Calu3 (cell line): Measurements from ENCODE around the gene ATP2C2. TPM values are rescaled to one million over a fixed set of nuclear protein-coding genes. Genes with fewer than 3 reads are reported as not detected.

ENCODE experiments used
- BruUV-seq: library from RNA; stranded (reverse); fragments of 400-500 nt; replicated peaks from 2 replicates; lab custom pipeline; 2021; lab: Mats Ljungman, UMichigan
- CTCF ChIA-PET: fragments of 300-600 bp; sonication (Branson Sonifier 250); formaldehyde crosslinking; loops from one replicate; lab custom pipeline; 2022; ENCODE audit warnings: antibody characterized with exemption; lab: Charles Lee
- DNase-seq: peaks from one replicate; pipeline ENCODE4 v3.0.0; 2022
- H3K27ac Mint-ChIP-seq: one replicate; pipeline ENCODE4 v1.8.0; 2022; ENCODE audit warnings: mixed read lengths; ENCODE audit not compliant: unreplicated experiment
- H3K27me3 Mint-ChIP-seq: one replicate; pipeline ENCODE4 v1.8.0; 2022; ENCODE audit warnings: mixed read lengths; ENCODE audit not compliant: unreplicated experiment
- H3K36me3 Mint-ChIP-seq: one replicate; pipeline ENCODE4 v1.8.0; 2022; ENCODE audit warnings: mild to moderate bottlenecking, moderate library complexity, mixed read lengths; ENCODE audit not compliant: insufficient read depth, unreplicated experiment
- H3K4me1 Mint-ChIP-seq: one replicate; pipeline ENCODE4 v1.8.0; 2022; ENCODE audit warnings: mild to moderate bottlenecking, low read depth, mixed read lengths; ENCODE audit not compliant: unreplicated experiment
- H3K4me3 Mint-ChIP-seq: one replicate; pipeline ENCODE4 v1.8.0; 2022; ENCODE audit warnings: mild to moderate bottlenecking, low read depth, moderate library complexity, mixed read lengths; ENCODE audit not compliant: unreplicated experiment
- H3K9me3 Mint-ChIP-seq: one replicate; pipeline ENCODE4 v1.8.0; 2022; ENCODE audit warnings: low read depth, mixed read lengths; ENCODE audit not compliant: unreplicated experiment
- intact Hi-C: fragments of 100-400 bp; cut with micrococcal nuclease; formaldehyde crosslinking; loops from one replicate; pipeline ENCODE4 v1.10.0; 2022; ENCODE audit not compliant: unreplicated experiment
- total RNA-seq: library from RNA; stranded (reverse); gene quantifications from 2 replicates; pipeline ENCODE4 v1.2.3, GENCODE V29; 2022
- TF ChIP-seq, protein P1 (sequence below): fragments of 200-600 bp; IDR thresholded peaks from one replicate; pipeline ENCODE4 v1.8.0; 2022; ENCODE audit warnings: antibody characterized with exemption; ENCODE audit not compliant: unreplicated experiment

The ATP2C2 gene
- total RNA-seq, 1 experiment from 2014 or later, result 30.5 TPM

DNA sequence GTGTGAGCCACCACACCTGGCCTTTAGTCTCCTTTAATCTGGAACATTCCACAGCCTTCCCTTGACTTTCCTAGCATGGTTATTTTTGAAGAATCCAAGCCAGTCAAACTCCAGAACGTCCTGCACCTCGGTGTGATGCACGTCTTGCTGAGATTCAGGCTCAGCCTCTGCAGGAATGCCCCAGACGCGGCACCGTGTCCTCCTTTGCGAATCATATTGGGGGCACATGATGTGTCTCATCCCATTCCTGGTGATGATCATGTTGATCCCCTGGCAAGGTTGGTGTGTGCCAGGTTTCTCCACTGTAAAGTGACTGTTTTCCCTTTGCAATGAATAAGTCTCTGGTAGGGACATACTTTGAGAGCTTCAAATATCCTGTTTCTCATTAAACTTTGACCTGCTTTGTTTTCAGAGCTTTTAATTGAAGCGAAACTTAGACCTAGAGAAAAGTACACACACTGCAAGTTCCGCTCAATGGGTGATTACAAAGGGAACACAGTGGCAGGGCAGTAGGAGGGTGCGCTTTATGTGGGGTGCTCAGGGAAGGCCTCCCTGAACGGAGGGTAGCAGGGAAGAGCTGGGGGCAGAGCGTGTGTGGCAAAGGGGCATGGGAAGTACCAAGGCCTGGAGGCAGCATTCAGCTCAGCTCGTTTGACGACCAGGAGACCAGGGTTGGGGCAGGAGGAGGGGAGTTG, 9.6 kb upstream of the ATP2C2 start:
- TF ChIP-seq, protein P1, sequence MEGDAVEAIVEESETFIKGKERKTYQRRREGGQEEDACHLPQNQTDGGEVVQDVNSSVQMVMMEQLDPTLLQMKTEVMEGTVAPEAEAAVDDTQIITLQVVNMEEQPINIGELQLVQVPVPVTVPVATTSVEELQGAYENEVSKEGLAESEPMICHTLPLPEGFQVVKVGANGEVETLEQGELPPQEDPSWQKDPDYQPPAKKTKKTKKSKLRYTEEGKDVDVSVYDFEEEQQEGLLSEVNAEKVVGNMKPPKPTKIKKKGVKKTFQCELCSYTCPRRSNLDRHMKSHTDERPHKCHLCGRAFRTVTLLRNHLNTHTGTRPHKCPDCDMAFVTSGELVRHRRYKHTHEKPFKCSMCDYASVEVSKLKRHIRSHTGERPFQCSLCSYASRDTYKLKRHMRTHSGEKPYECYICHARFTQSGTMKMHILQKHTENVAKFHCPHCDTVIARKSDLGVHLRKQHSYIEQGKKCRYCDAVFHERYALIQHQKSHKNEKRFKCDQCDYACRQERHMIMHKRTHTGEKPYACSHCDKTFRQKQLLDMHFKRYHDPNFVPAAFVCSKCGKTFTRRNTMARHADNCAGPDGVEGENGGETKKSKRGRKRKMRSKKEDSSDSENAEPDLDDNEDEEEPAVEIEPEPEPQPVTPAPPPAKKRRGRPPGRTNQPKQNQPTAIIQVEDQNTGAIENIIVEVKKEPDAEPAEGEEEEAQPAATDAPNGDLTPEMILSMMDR, result no peak
- no peak for DNase-seq
- intact Hi-C loops, result no loop called here
- CTCF ChIA-PET, result no interaction called here
- Mint-ChIP-seq H3K9me3 (no peaks in the 10 kb centered on the region), H3K27ac (no peak overlapping the region), H3K4me1 (peaks cover 28% of the 10 kb centered on the region), H3K36me3 (peaks cover 4% of the 10 kb centered on the region), H3K27me3 (no peaks in the 10 kb centered on the region), H3K4me3 (no peak overlapping the region)
- BruUV-seq, result no TSS peak

DNA sequence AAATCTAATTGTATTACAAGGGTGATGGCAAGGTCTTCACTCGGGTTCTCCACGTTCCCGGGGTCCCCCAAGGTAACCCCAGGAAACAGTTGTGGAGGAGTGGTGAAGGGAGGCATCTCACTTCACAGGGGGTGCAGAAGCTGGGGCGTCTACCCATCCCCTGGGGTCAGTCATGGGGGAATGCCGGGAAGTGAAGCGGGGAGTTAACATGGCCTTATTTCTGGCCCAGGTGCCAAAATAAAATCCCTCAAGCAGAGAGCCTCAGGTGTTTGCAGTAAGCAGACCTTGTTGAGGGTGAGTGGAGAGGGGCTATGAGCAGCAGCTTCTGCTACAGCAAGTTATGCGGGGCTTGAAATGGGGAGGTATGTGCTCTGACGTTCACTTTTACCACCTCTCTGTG, 9.0 kb upstream of the ATP2C2 start:
- Mint-ChIP-seq H3K9me3 (no peaks in the 10 kb centered on the region), H3K27ac (no peak overlapping the region), H3K4me3 (no peak overlapping the region), H3K27me3 (no peaks in the 10 kb centered on the region), H3K36me3 (peaks cover 4% of the 10 kb centered on the region), H3K4me1 (peaks cover 28% of the 10 kb centered on the region)
- TF ChIP-seq, protein P1, result no peak
- intact Hi-C loops, result no loop called here
- CTCF ChIA-PET, result no interaction called here
- no peak for DNase-seq
- no TSS peak for BruUV-seq

DNA sequence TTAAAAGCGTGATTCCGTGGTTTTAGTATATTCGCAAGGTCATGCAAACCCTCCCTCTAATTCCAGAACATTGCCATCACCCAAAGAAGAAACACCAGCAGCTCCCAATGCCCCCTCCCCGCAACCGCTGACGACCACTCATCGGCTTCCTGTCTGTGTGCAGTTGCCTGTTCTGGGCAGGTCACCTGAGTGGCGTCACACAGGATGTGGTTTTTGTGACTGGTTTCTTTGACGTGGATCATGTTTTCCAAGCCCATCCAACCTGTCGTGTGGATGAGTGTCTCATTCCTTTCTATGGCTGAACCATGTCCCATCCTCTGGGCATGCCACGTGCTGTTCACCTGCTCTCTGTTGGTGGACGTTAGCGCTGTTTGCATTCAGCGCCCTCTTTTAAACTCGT, 8.2 kb upstream of the ATP2C2 start:
- no peaks in the 10 kb centered on the region for H3K9me3 Mint-ChIP-seq
- H3K27me3 Mint-ChIP-seq, result no peaks in the 10 kb centered on the region
- TF ChIP-seq, protein P1, result no peak
- intact Hi-C loops, result no loop called here
- peaks cover 28% of the 10 kb centered on the region for H3K4me1 Mint-ChIP-seq
- peak; percentile 19 for DNase-seq
- BruUV-seq, result no TSS peak
- peak overlapping the region; percentile 1 for H3K27ac Mint-ChIP-seq
- peaks cover 4% of the 10 kb centered on the region for H3K36me3 Mint-ChIP-seq
- H3K4me3 Mint-ChIP-seq, result no peak overlapping the region
- CTCF ChIA-PET, result no interaction called here

DNA sequence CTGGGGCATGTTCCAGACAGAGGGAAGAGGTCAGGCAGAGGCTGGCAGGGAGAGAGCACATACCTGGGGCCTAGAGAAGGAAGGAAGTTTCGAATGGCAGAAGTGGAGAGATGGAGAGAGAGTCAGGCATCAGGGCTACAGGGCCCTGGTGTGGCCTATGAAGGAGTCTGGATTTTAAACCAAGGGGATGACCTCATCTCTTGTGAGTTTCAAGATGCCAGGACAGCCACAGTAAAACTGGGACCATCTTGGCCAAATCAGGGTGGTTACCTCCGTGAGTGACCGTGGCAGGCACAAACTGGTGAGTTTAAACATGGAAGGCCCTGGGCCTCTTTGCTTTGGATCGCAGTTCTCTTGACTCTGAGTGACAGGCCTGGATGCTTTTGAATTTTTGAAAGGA, 7.6 kb upstream of the ATP2C2 start:
- BruUV-seq, result no TSS peak

More for the DNA sequence above, 7.6 kb upstream of the ATP2C2 start:
- intact Hi-C loops, result no loop called here
- Mint-ChIP-seq H3K36me3 (peaks cover 4% of the 10 kb centered on the region), H3K27ac (no peak overlapping the region), H3K4me1 (peaks cover 28% of the 10 kb centered on the region), H3K9me3 (no peaks in the 10 kb centered on the region), H3K4me3 (no peak overlapping the region), H3K27me3 (no peaks in the 10 kb centered on the region)
- CTCF ChIA-PET, result no interaction called here
- TF ChIP-seq, protein P1, result no peak
- no peak for DNase-seq
